GM18907 (cell line): Measurements from ENCODE around the gene CLN6.
"Not testable (repeated sequence)": the region's sequence is repeated elsewhere in the genome, so short reads cannot be mapped to it uniquely, and the experiment has no call there.

Experiments
- ATAC-seq: cut with Tn5 transposase; IDR thresholded peaks from one replicate; pipeline ENCODE4 v1.9.1; 2021; ENCODE audit warnings: mild to moderate bottlenecking, moderate library complexity; ENCODE audit not compliant: unreplicated experiment

The CLN6 gene

GRCh38 chr15:68224108-68224507 is 5.4 kb downstream of the CLN6 start:
- ATAC-seq = no peak

GRCh38 chr15:68223171-68223570 is 6.4 kb downstream of the CLN6 start:
- ATAC-seq = no peak

GRCh38 chr15:68222432-68222743 is 7.1 kb downstream of the CLN6 start:
- ATAC-seq = not testable (repeated sequence)

- not testable (repeated sequence) for ATAC-seq
Measured at GRCh38 chr15:68221530-68222431, 7.7 kb downstream of the CLN6 start.

- ATAC-seq = no peak
Measured at GRCh38 chr15:68220967-68221366, 8.6 kb downstream of the CLN6 start.

- no peak for ATAC-seq
Measured at GRCh38 chr15:68220489-68220888, 9.0 kb downstream of the CLN6 start.

- ATAC-seq = no peak
Measured at GRCh38 chr15:68218847-68219798, 10.4 kb downstream of the CLN6 start.

- no peak for ATAC-seq
Measured at GRCh38 chr15:68218331-68218730, 11.2 kb downstream of the CLN6 start.

- no peak for ATAC-seq
Measured at GRCh38 chr15:68217341-68217740, 12.2 kb downstream of the CLN6 start.

- no peak for ATAC-seq
Measured at GRCh38 chr15:68214838-68215254, 14.7 kb downstream of the CLN6 start.

- no peak for ATAC-seq
Measured at GRCh38 chr15:68213991-68214837, 15.3 kb downstream of the CLN6 start.

- ATAC-seq = not testable (repeated sequence)
Measured at GRCh38 chr15:68213491-68213845, 16.1 kb downstream of the CLN6 start.

- no peak for ATAC-seq
Measured at GRCh38 chr15:68211656-68212320, 17.7 kb downstream of the CLN6 start.

GRCh38 chr15:68210821-68211655 is 18.5 kb downstream of the CLN6 start:
- no peak for ATAC-seq

GRCh38 chr15:68210409-68210756 is 19.1 kb downstream of the CLN6 start:
- no peak for ATAC-seq

- ATAC-seq = peak; percentile 48
Measured at GRCh38 chr15:68209735-68210408, 19.7 kb downstream of the CLN6 start.

- no peak for ATAC-seq
Measured at GRCh38 chr15:68209272-68209671, 20.3 kb downstream of the CLN6 start.

GRCh38 chr15:68208636-68209240 is 20.8 kb downstream of the CLN6 start:
- ATAC-seq = no peak

- ATAC-seq = no peak
Measured at GRCh38 chr15:68208136-68208535, 21.4 kb downstream of the CLN6 start.
